ENCODE data around the gene TTLL11.

Gene TTLL11

GRCh38 chr9:121938621-121939020, 154.5 kb downstream of the TTLL11 start:
- no peak overlapping the region for H2AFZ ChIP-seq (ENCODE audit: low read length)
- no peaks in the 10 kb centered on the region for H3F3A ChIP-seq (ENCODE audit: low read depth)
- H3K4me3 ChIP-seq (ENCODE audit: low read length, poor library complexity, severe bottlenecking): no peak overlapping the region
- no peak for TF ChIP-seq CTCF (conservative IDR thresholded peaks at IDR 0.05; ENCODE audit: low read length)
- no peak for TF ChIP-seq EZH2phosphoT487 (IDR thresholded peaks at IDR 0.05; ENCODE audit: borderline replicate concordance)
- no peak overlapping the region for H3K9ac ChIP-seq (ENCODE audit: low read depth, low read length, poor library complexity, severe bottlenecking)
- H4K20me1 ChIP-seq (ENCODE audit: insufficient read depth, low read length, poor library complexity, severe bottlenecking): peaks cover 4% of the 10 kb centered on the region
- peaks cover 6% of the 10 kb centered on the region; the same call in 1 of the 2 replicates for H3K36me3 ChIP-seq (ENCODE audit: insufficient read depth, low read length)
- H3K9me3 ChIP-seq (ENCODE audit: insufficient read depth, low read depth, low read length): no peaks in the 10 kb centered on the region
- no peaks in the 10 kb centered on the region for H3K9me2 ChIP-seq (replicated peaks; ENCODE audit: low read depth, low read length)
- no peak overlapping the region for H3K4me2 ChIP-seq (ENCODE audit: low read depth, low read length, poor library complexity, severe bottlenecking)
- peaks cover 27% of the 10 kb centered on the region for H3K79me2 ChIP-seq (ENCODE audit: insufficient read depth, low read length)
- no peaks in the 10 kb centered on the region for H3K27me3 ChIP-seq (ENCODE audit: insufficient read depth, low read length, poor library complexity, severe bottlenecking)
- H3K4me1 ChIP-seq (ENCODE audit: insufficient read depth, low read length, poor library complexity, severe bottlenecking): no peaks in the 10 kb centered on the region

GRCh38 chr9:121937240-121937639, 155.9 kb downstream of the TTLL11 start:
- no peak overlapping the region for H3K4me3 ChIP-seq (ENCODE audit: low read length, poor library complexity, severe bottlenecking)
- no peaks in the 10 kb centered on the region for H3K4me1 ChIP-seq (ENCODE audit: insufficient read depth, low read length, poor library complexity, severe bottlenecking)

GRCh38 chr9:121935739-121936138, 157.4 kb downstream of the TTLL11 start:
- H3K4me1 ChIP-seq (ENCODE audit: insufficient read depth, low read length, poor library complexity, severe bottlenecking): no peaks in the 10 kb centered on the region
- no peaks in the 10 kb centered on the region for H3K9me3 ChIP-seq (ENCODE audit: insufficient read depth, low read depth, low read length)
- H3K4me3 ChIP-seq (ENCODE audit: low read length, poor library complexity, severe bottlenecking): no peak overlapping the region
- H3K36me3 ChIP-seq (ENCODE audit: insufficient read depth, low read length): peaks cover 6% of the 10 kb centered on the region; the same call in 1 of the 2 replicates
- H3K9ac ChIP-seq (ENCODE audit: low read depth, low read length, poor library complexity, severe bottlenecking): no peak overlapping the region
- H4K20me1 ChIP-seq (ENCODE audit: insufficient read depth, low read length, poor library complexity, severe bottlenecking): peaks cover 4% of the 10 kb centered on the region
- H3F3A ChIP-seq (ENCODE audit: low read depth): no peaks in the 10 kb centered on the region
- H3K4me2 ChIP-seq (ENCODE audit: low read depth, low read length, poor library complexity, severe bottlenecking): no peak overlapping the region
- no peak overlapping the region for H2AFZ ChIP-seq (ENCODE audit: low read length)
- H3K79me2 ChIP-seq (ENCODE audit: insufficient read depth, low read length): peaks cover 27% of the 10 kb centered on the region
- no peaks in the 10 kb centered on the region for H3K9me2 ChIP-seq (replicated peaks; ENCODE audit: low read depth, low read length)
- TF ChIP-seq CTCF (conservative IDR thresholded peaks at IDR 0.05; ENCODE audit: low read length) (no peak), EZH2phosphoT487 (IDR thresholded peaks at IDR 0.05; ENCODE audit: borderline replicate concordance) (no peak)
- no peaks in the 10 kb centered on the region for H3K27me3 ChIP-seq (ENCODE audit: insufficient read depth, low read length, poor library complexity, severe bottlenecking)

More at GRCh38 chr9:121937240-121937639, 155.9 kb downstream of the TTLL11 start:
- TF ChIP-seq EZH2phosphoT487 (IDR thresholded peaks at IDR 0.05; ENCODE audit: borderline replicate concordance): no peak
- no peak for TF ChIP-seq CTCF (conservative IDR thresholded peaks at IDR 0.05; ENCODE audit: low read length)
- no peak overlapping the region for H3K4me2 ChIP-seq (ENCODE audit: low read depth, low read length, poor library complexity, severe bottlenecking)
- no peak overlapping the region for H2AFZ ChIP-seq (ENCODE audit: low read length)
- no peaks in the 10 kb centered on the region for H3K27me3 ChIP-seq (ENCODE audit: insufficient read depth, low read length, poor library complexity, severe bottlenecking)
- H3K9me2 ChIP-seq (replicated peaks; ENCODE audit: low read depth, low read length): no peaks in the 10 kb centered on the region
- peaks cover 4% of the 10 kb centered on the region for H4K20me1 ChIP-seq (ENCODE audit: insufficient read depth, low read length, poor library complexity, severe bottlenecking)
- peaks cover 27% of the 10 kb centered on the region for H3K79me2 ChIP-seq (ENCODE audit: insufficient read depth, low read length)
- H3K9me3 ChIP-seq (ENCODE audit: insufficient read depth, low read depth, low read length): no peaks in the 10 kb centered on the region
- no peaks in the 10 kb centered on the region for H3F3A ChIP-seq (ENCODE audit: low read depth)
- no peak overlapping the region for H3K9ac ChIP-seq (ENCODE audit: low read depth, low read length, poor library complexity, severe bottlenecking)
- peaks cover 6% of the 10 kb centered on the region; the same call in 1 of the 2 replicates for H3K36me3 ChIP-seq (ENCODE audit: insufficient read depth, low read length)

Data from Loucy (cell line).